ENCODE data around the gene RPL37.

RPL37 gene

DNA sequence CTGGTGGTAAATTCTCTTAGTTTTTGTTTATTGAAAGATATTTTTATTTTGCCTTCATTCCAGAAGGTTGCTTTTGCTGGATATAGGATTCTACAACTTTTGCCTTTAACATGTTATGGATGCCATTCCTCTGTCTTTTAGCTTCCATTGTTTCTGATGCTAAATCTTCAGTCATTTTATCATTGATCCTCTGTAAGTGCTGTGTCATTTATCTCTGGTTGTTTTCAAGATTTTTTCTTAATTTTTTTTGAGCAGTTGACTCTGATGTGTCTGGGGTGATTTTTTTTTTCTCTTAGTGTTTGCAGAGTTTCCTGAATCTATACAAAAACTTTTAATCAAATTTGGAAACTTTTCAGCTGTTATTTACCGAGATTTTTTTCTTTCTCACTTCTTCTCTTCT, 12.5 kb upstream of the RPL37 start:
- Mint-ChIP-seq H3K27ac (no peak overlapping the region), H3K36me3 (peaks cover 4% of the 10 kb centered on the region), H3K9me3 (ENCODE audit: low read depth) (no peaks in the 10 kb centered on the region), H3K27me3 (peaks cover 7% of the 10 kb centered on the region), H3K4me1 (ENCODE audit: low read depth) (no peaks in the 10 kb centered on the region), H3K4me3 (no peak overlapping the region)

DNA sequence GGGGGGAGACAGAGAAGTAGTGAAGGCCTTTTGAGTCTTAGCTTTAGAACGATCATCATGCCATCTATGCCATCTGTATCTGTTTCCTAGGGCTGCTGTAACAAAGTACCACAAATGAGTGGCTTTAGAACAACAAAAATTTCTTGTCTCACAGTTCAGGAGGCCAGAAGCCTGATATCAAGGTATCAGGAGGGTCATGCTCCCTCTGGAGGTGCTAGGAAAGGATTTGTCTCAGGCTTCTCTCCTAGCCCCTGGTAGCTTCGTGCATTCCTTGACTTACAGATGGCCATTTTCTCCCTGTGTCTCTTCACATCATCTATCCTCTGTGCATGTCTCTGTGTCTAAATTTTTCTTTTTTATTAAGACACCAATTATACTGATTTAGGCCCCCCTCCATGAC, 11.3 kb upstream of the RPL37 start:
- no peak overlapping the region for H3K4me3 Mint-ChIP-seq
- peaks cover 8% of the 10 kb centered on the region for H3K27me3 Mint-ChIP-seq
- peaks cover 3% of the 10 kb centered on the region for H3K36me3 Mint-ChIP-seq

DNA sequence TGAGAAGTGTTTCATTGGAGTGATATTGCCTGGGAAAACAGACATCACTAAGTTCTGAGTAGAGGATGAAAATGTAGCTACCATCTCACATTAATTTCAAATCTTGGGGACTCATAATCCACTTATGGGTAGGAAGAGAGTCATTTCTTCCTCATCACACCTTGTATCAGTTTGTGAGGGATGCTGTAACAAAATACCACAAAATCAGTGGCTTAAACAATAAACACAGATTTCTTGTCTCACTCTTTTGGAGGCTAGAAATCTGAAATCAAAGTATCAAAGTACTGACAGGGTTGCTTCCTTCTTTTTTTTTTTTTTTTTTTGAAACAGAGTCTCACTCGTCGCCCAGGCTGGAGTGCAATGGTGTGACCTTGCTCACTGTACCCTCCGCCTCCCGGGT, 9.5 kb upstream of the RPL37 start:
- no peaks in the 10 kb centered on the region for H3K9me3 Mint-ChIP-seq (ENCODE audit: low read depth)
- peaks cover 15% of the 10 kb centered on the region for H3K4me1 Mint-ChIP-seq (ENCODE audit: low read depth)
- peaks cover 5% of the 10 kb centered on the region for H3K36me3 Mint-ChIP-seq
- H3K4me3 Mint-ChIP-seq: no peak overlapping the region
- peaks cover 10% of the 10 kb centered on the region for H3K27me3 Mint-ChIP-seq
- no peak overlapping the region for H3K27ac Mint-ChIP-seq

More for the DNA sequence above, 11.3 kb upstream of the RPL37 start:
- peaks cover 7% of the 10 kb centered on the region for H3K4me1 Mint-ChIP-seq (ENCODE audit: low read depth)
- H3K9me3 Mint-ChIP-seq (ENCODE audit: low read depth): no peaks in the 10 kb centered on the region
- H3K27ac Mint-ChIP-seq: no peak overlapping the region

- peaks cover 5% of the 10 kb centered on the region for H3K36me3 Mint-ChIP-seq
- peaks cover 18% of the 10 kb centered on the region for H3K4me1 Mint-ChIP-seq (ENCODE audit: low read depth)
- no peak overlapping the region for H3K27ac Mint-ChIP-seq
- H3K27me3 Mint-ChIP-seq: peaks cover 8% of the 10 kb centered on the region
- H3K4me3 Mint-ChIP-seq: no peak overlapping the region
- H3K9me3 Mint-ChIP-seq (ENCODE audit: low read depth): no peaks in the 10 kb centered on the region
These were observed 7.3 kb upstream of the RPL37 start for GRCh38 chr5:40842351-40842750.

DNA sequence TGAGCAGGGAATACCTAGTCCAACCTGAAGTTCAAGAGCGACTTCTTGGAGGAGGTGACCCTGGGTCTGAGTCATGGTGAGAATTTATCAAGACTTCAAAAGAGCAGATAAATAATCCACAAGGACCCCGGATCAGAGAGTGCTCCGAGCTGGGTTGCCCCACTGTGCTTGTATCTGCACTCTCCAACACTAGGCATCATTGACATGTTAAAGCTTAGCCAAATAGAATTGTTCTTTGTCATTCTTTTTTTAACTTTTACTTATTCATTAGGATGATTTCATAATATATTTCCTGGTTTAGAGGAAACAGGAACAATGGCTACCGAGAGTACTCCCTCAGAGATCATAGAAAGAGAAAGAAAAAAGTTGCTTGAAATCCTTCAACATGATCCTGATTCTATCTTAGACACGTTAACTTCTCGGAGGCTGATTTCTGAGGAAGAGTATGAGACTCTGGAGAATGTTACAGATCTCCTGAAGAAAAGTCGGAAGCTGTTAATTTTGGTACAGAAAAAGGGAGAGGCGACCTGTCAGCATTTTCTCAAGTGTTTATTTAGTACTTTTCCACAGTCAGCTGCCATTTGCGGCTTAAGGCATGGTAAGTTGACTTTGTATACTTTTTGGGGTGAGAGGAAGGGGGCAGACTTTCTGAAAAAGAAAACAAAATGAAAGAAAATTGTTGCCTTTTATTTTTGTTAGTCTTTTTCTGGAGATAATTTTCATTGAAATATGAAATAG, 6.2 kb upstream of the RPL37 start, which contains the start of gene CARD6:
Gene CARD6, plus strand, starts transcription at position 300 of the 738 bp plus-strand sequence. Its CDS starts 16 bp downstream, at position 316.
- Mint-ChIP-seq H3K4me1 (ENCODE audit: low read depth) (peaks cover 19% of the 10 kb centered on the region), H3K36me3 (peaks cover 5% of the 10 kb centered on the region), H3K27me3 (peaks cover 8% of the 10 kb centered on the region), H3K4me3 (peak within 1 kb of the TSS; percentile 90), H3K27ac (peak within 1 kb of the TSS; percentile 88), H3K9me3 (ENCODE audit: low read depth) (no peaks in the 10 kb centered on the region)

DNA sequence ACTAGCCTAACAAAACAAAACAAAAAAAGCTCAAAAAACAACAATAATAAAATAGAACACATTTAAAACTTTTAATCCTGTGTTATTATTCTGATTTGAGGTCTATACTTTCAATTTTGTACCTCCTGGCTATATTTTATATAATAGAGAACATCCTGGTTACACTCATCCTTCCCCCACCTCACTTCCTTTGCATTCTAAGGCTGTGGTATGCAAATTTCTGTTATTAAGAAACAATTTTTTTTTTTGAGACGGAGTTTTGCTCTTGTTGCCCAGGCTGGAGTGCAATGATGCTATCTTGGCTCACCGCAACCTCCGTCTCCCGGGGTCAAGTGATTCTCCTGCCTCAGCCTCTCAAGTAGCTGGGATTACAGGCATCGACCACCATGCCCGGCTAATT, 3.1 kb upstream of the RPL37 start:
- peaks cover 4% of the 10 kb centered on the region for H3K27me3 Mint-ChIP-seq
- H3K4me1 Mint-ChIP-seq (ENCODE audit: low read depth): peaks cover 36% of the 10 kb centered on the region
- peaks cover 20% of the 10 kb centered on the region for H3K36me3 Mint-ChIP-seq
- no peaks in the 10 kb centered on the region for H3K9me3 Mint-ChIP-seq (ENCODE audit: low read depth)
- no peak overlapping the region for H3K27ac Mint-ChIP-seq
- no peak overlapping the region for H3K4me3 Mint-ChIP-seq

DNA sequence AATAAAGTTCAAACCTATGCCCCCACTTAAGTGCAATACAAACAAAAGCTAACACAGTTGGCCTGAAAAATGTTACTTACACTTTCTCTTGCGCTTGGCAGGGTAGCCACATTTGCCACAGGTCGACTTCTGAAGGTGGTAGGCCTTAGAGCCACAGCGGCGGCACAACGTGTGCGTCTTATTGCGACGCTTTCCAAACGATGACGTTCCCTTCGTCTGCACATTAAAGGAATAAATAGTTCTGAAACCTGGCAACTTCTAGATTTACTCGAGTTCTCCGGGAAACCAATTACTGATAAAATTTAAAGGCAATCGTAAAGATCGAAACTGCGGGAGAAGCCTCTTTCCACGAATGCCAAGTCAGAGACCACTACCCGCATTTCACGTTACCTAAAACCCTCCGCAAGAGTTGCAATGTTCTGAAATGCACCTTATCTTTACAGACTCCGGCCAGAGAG, 602 bp downstream of the RPL37 start:
- Mint-ChIP-seq H3K4me3 (peak overlapping the region; percentile 99), H3K27me3 (no peaks in the 10 kb centered on the region), H3K9me3 (ENCODE audit: low read depth) (no peaks in the 10 kb centered on the region), H3K4me1 (ENCODE audit: low read depth) (peaks cover 49% of the 10 kb centered on the region), H3K36me3 (peaks cover 37% of the 10 kb centered on the region), H3K27ac (peak overlapping the region; percentile 100)

DNA sequence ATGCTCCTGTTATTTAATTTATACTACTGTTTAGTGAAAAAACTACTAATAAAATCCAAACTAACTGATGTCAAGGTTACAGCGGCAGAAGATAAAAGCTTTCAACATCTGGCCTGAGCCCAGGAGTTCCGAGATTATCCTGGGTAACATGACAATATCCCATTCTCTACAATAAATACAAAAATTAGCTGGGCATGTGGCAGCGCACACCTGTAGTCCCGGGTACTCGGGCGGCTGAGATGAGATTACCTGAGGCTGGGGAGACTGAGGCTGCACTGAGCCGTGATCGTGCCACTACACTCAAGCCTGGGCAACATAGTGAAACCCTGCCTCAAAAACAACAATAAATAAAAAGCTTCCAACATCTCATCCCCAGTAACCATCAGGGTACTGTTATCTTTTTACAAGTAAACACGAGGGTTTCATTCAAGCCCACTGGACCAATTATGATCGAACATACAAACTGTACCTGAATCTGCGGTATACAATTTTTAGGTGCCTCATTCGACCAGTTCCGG, 1.3 kb downstream of the RPL37 start:
- Mint-ChIP-seq H3K4me1 (ENCODE audit: low read depth) (peaks cover 55% of the 10 kb centered on the region), H3K36me3 (peaks cover 43% of the 10 kb centered on the region), H3K9me3 (ENCODE audit: low read depth) (no peaks in the 10 kb centered on the region), H3K27me3 (no peaks in the 10 kb centered on the region), H3K27ac (peak overlapping the region; percentile 100), H3K4me3 (peak overlapping the region; percentile 99)

- Mint-ChIP-seq H3K4me1 (ENCODE audit: low read depth) (peaks cover 63% of the 10 kb centered on the region), H3K4me3 (peak overlapping the region; percentile 99), H3K27me3 (no peaks in the 10 kb centered on the region), H3K36me3 (peaks cover 51% of the 10 kb centered on the region), H3K27ac (peak overlapping the region; percentile 100), H3K9me3 (ENCODE audit: low read depth) (no peaks in the 10 kb centered on the region)
These were observed 2.7 kb downstream of the RPL37 start for GRCh38 chr5:40832345-40832744.

DNA sequence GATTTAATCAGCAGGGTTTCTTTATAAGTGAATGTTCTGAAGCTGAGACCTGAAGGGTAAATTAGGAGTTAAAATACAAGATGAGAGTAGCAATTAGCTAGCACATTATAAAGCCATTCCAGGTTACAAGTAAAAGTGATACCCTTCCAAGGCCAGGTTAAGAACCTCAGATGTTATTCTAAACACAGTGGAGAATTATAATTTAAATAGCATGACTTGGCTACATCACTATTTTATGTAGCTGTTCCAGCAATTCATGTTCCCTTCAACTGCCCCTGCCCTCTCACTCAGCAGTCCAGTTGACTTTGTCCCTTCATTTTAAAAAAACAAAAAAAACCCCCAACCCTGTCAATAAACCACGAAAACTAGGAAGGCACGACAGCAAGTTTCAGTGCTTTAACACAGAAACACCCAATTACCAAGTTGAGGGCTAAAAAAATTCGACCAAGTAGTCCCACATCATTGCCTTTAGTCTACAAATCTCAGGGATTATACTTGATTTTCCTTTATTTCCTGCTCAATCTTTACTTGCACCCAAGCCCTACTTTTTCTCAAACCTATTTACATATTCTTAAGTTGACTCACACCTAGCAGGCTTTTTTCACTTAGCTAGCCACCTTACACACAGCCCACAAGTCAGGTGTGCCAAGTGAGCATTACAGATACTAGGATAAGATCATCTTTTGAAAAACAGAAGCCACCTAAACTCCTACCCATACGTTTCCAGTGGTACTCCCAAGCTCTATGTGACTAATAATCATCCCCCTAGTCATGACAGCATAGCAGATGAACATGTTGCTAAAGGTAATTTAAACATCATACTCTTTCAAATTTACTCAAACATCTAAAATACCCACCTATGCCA, 3.4 kb downstream of the RPL37 start:
- peak overlapping the region; percentile 100 for H3K27ac Mint-ChIP-seq
- H3K27me3 Mint-ChIP-seq: no peaks in the 10 kb centered on the region
- H3K9me3 Mint-ChIP-seq (ENCODE audit: low read depth): no peaks in the 10 kb centered on the region
- peaks cover 65% of the 10 kb centered on the region for H3K4me1 Mint-ChIP-seq (ENCODE audit: low read depth)
- H3K36me3 Mint-ChIP-seq: peaks cover 51% of the 10 kb centered on the region
- H3K4me3 Mint-ChIP-seq: peak overlapping the region; percentile 99

GRCh38 chr5:40829748-40830533, 5.1 kb downstream of the RPL37 start:
- Mint-ChIP-seq H3K27me3 (no peaks in the 10 kb centered on the region), H3K9me3 (ENCODE audit: low read depth) (no peaks in the 10 kb centered on the region), H3K4me1 (ENCODE audit: low read depth) (peaks cover 56% of the 10 kb centered on the region), H3K36me3 (peaks cover 50% of the 10 kb centered on the region), H3K27ac (peak overlapping the region; percentile 86), H3K4me3 (peak overlapping the region; percentile 51)

GRCh38 chr5:40828690-40829661, 6.0 kb downstream of the RPL37 start:
- no peaks in the 10 kb centered on the region for H3K9me3 Mint-ChIP-seq (ENCODE audit: low read depth)
- peak overlapping the region; percentile 88 for H3K27ac Mint-ChIP-seq
- peak overlapping the region; percentile 64 for H3K4me3 Mint-ChIP-seq
- peaks cover 41% of the 10 kb centered on the region for H3K36me3 Mint-ChIP-seq
- H3K27me3 Mint-ChIP-seq: no peaks in the 10 kb centered on the region
- H3K4me1 Mint-ChIP-seq (ENCODE audit: low read depth): peaks cover 53% of the 10 kb centered on the region

GRCh38 chr5:40828021-40828631, 6.9 kb downstream of the RPL37 start:
- H3K4me1 Mint-ChIP-seq (ENCODE audit: low read depth): peaks cover 47% of the 10 kb centered on the region
- no peaks in the 10 kb centered on the region for H3K9me3 Mint-ChIP-seq (ENCODE audit: low read depth)
- peaks cover 33% of the 10 kb centered on the region for H3K36me3 Mint-ChIP-seq
- peak overlapping the region; percentile 88 for H3K27ac Mint-ChIP-seq
- no peaks in the 10 kb centered on the region for H3K27me3 Mint-ChIP-seq
- peak overlapping the region; percentile 10 for H3K4me3 Mint-ChIP-seq

Measured in activated naive CD8-positive, alpha-beta T cell (primary cell).